Ectodermal cell (in vitro differentiated cells): ENCODE measurements around the gene MCCD1.

Source experiments
- H3K27ac ChIP-seq: 2 replicates; pipeline ENCODE4 v1.7.0; 2013; ENCODE audit warnings: mild to moderate bottlenecking, low read depth, low read length; ENCODE audit not compliant: insufficient read depth, poor library complexity, severe bottlenecking
- H3K27me3 ChIP-seq: 2 replicates; pipeline ENCODE4 v1.7.0; 2013; ENCODE audit warnings: mild to moderate bottlenecking, low read length; ENCODE audit not compliant: insufficient read depth, control insufficient read depth, poor library complexity, severe bottlenecking
- H3K36me3 ChIP-seq: one replicate; pipeline ENCODE4 v1.7.0; 2013; ENCODE audit warnings: low read length; ENCODE audit not compliant: control insufficient read depth, insufficient read depth
- H3K4me1 ChIP-seq: one replicate; pipeline ENCODE4 v1.7.0; 2013; ENCODE audit warnings: low read length; ENCODE audit not compliant: control insufficient read depth, insufficient read depth
- H3K4me3 ChIP-seq: 2 replicates; pipeline ENCODE4 v1.7.0; 2013; ENCODE audit warnings: low read depth, low read length, control low read depth; ENCODE audit not compliant: insufficient read depth
- H3K9me3 ChIP-seq: 2 replicates; pipeline ENCODE4 v1.7.0; 2013; ENCODE audit warnings: mild to moderate bottlenecking, low read length, moderate library complexity; ENCODE audit not compliant: control insufficient read depth
- WGBS, 2 experiments: methylation state at CpG; one replicate each; pipeline ENCODE4 v1.1.7; 2013; ENCODE audit warnings: missing lambda C conversion rate in 2 of 2; 5-methylcytosine and 5-hydroxymethylcytosine counted together

Gene MCCD1

GRCh38 chr6:31556307-31556706, 27.5 kb downstream of the MCCD1 start:
- no peak overlapping the region for H3K27ac ChIP-seq
- no peaks in the 10 kb centered on the region for H3K27me3 ChIP-seq
- no peaks in the 10 kb centered on the region for H3K9me3 ChIP-seq
- no peaks in the 10 kb centered on the region for H3K4me1 ChIP-seq
- peaks cover 10% of the 10 kb centered on the region for H3K36me3 ChIP-seq
- WGBS, 2 experiments = 89% methylated on average over 3 of the region's 3 CpGs
- no peak overlapping the region for H3K4me3 ChIP-seq

GRCh38 chr6:31557443-31558317, 28.9 kb downstream of the MCCD1 start:
- 87 to 89% methylated on average over 24 of the region's 24 CpGs for WGBS, 2 experiments
- H3K27me3 ChIP-seq = no peaks in the 10 kb centered on the region
- no peak overlapping the region for H3K4me3 ChIP-seq
- peaks cover 10% of the 10 kb centered on the region for H3K36me3 ChIP-seq
- no peaks in the 10 kb centered on the region for H3K9me3 ChIP-seq
- no peak overlapping the region for H3K27ac ChIP-seq
- H3K4me1 ChIP-seq = no peaks in the 10 kb centered on the region

- Histone ChIP-seq H3K4me3 (no peak overlapping the region), H3K27me3 (no peaks in the 10 kb centered on the region), H3K27ac (no peak overlapping the region), H3K36me3 (peaks cover 8% of the 10 kb centered on the region), H3K4me1 (no peaks in the 10 kb centered on the region), H3K9me3 (no peaks in the 10 kb centered on the region)
- WGBS, 2 experiments = 95% methylated on average over 8 of the region's 8 CpGs
Measured at GRCh38 chr6:31558318-31558625, 29.5 kb downstream of the MCCD1 start.

GRCh38 chr6:31558631-31559500, 30.1 kb downstream of the MCCD1 start:
- H3K27ac ChIP-seq = no peak overlapping the region
- no peaks in the 10 kb centered on the region for H3K27me3 ChIP-seq
- whole genome bisulfite sequencing, 2 experiments = 93 to 95% methylated on average over 14 of the region's 14 CpGs
- no peaks in the 10 kb centered on the region for H3K4me1 ChIP-seq
- H3K4me3 ChIP-seq = no peak overlapping the region
- no peaks in the 10 kb centered on the region for H3K9me3 ChIP-seq
- peaks cover 7% of the 10 kb centered on the region for H3K36me3 ChIP-seq

GRCh38 chr6:31559606-31559957, 30.8 kb downstream of the MCCD1 start:
- H3K27me3 ChIP-seq = no peaks in the 10 kb centered on the region
- peaks cover 7% of the 10 kb centered on the region for H3K36me3 ChIP-seq
- no peaks in the 10 kb centered on the region for H3K4me1 ChIP-seq
- no peaks in the 10 kb centered on the region for H3K9me3 ChIP-seq
- no peak overlapping the region for H3K4me3 ChIP-seq
- 79 to 83% methylated on average over 4 of the region's 4 CpGs for WGBS, 2 experiments
- no peak overlapping the region for H3K27ac ChIP-seq

GRCh38 chr6:31559958-31560696, 31.4 kb downstream of the MCCD1 start:
- no peak overlapping the region for H3K4me3 ChIP-seq
- no peaks in the 10 kb centered on the region for H3K9me3 ChIP-seq
- no peak overlapping the region for H3K27ac ChIP-seq
- H3K27me3 ChIP-seq = no peaks in the 10 kb centered on the region
- H3K36me3 ChIP-seq = peaks cover 7% of the 10 kb centered on the region
- H3K4me1 ChIP-seq = no peaks in the 10 kb centered on the region
- 86 to 89% methylated on average over 7 of the region's 7 CpGs for whole genome bisulfite sequencing, 2 experiments

- Histone ChIP-seq H3K4me3 (no peak overlapping the region), H3K36me3 (peaks cover 7% of the 10 kb centered on the region), H3K4me1 (no peaks in the 10 kb centered on the region), H3K27me3 (no peaks in the 10 kb centered on the region), H3K27ac (no peak overlapping the region), H3K9me3 (no peaks in the 10 kb centered on the region)
Measured at GRCh38 chr6:31560697-31561058, 31.9 kb downstream of the MCCD1 start.

- Histone ChIP-seq H3K36me3 (no peaks in the 10 kb centered on the region), H3K4me1 (no peaks in the 10 kb centered on the region), H3K9me3 (no peaks in the 10 kb centered on the region), H3K27ac (no peak overlapping the region), H3K27me3 (no peaks in the 10 kb centered on the region), H3K4me3 (no peak overlapping the region)
- 55 to 58% methylated on average over 9 of the region's 9 CpGs for WGBS, 2 experiments
Measured at GRCh38 chr6:31567531-31568370, 39.0 kb downstream of the MCCD1 start.

GRCh38 chr6:31568537-31568961, 39.8 kb downstream of the MCCD1 start:
- 90 to 92% methylated on average over 3 of the region's 3 CpGs for WGBS, 2 experiments
- no peak overlapping the region for H3K27ac ChIP-seq

More at GRCh38 chr6:31568537-31568961, 39.8 kb downstream of the MCCD1 start:
- no peaks in the 10 kb centered on the region for H3K4me1 ChIP-seq
- H3K4me3 ChIP-seq = no peak overlapping the region
- no peaks in the 10 kb centered on the region for H3K36me3 ChIP-seq
- no peaks in the 10 kb centered on the region for H3K9me3 ChIP-seq
- no peaks in the 10 kb centered on the region for H3K27me3 ChIP-seq
